Measurements from ENCODE around the gene KIF5A. TPM values are rescaled to one million over a fixed set of nuclear protein-coding genes. Genes with fewer than 3 reads are reported as not detected.
A peak's percentile ranks its signal among the peaks of the same experiment; 100 is the strongest.
"Not testable (repeated sequence)": the region's sequence is repeated elsewhere in the genome, so short reads cannot be mapped to it uniquely, and the experiment has no call there.

Gene KIF5A
- total RNA-seq, 2 experiments from 2014 or later: 0.60 to 0.86 TPM

DNA sequence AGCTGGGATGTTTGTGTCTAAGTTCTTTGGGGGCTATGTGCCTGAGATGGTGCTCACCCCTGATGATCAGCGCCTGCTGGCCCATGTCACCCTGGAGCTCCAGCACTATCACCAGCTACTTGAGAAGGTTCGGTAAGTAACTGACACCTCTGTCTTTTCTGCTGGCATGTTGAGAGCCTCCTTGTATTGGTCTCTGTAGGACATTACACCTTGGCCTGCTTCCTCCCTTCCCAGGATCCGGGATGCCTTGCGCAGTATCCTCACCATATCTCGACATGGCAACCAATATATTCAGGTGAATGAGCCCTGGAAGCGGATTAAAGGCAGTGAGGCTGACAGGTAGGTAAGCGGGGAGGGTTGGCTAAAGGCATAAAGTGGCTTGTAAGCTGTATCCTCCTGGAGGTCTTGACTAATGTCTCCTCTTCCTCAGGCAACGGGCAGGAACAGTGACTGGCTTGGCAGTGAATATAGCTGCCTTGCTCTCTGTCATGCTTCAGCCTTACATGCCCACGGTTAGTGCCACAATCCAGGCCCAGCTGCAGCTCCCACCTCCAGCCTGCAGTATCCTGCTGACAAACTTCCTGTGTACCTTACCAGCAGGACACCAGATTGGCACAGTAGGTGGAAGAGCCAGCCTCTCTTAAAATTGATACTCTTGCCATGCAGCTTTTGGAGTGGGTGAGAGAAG lies 35.0 kb upstream of the KIF5A start:
- no peak for DNase-seq
- Mint-ChIP-seq H3K27me3 (ENCODE audit: low read depth) (no peaks in the 10 kb centered on the region), H3K36me3 (ENCODE audit: low read depth) (peaks cover 74% of the 10 kb centered on the region), H3K9me3 (no peaks in the 10 kb centered on the region), H3K4me3 (no peak overlapping the region), H3K4me1 (ENCODE audit: low read depth) (peaks cover 35% of the 10 kb centered on the region), H3K27ac (peak overlapping the region; percentile 6)
- CTCF ChIA-PET: interaction anchor here (0.5 to 1.6 kb wide), 3 partner anchors 38 to 56 kb away, joined by 3 to 4 read pairs (median 4); no protein-coding TSS in a partner anchor
- intact Hi-C loops (cut with micrococcal nuclease): no loop called here

DNA sequence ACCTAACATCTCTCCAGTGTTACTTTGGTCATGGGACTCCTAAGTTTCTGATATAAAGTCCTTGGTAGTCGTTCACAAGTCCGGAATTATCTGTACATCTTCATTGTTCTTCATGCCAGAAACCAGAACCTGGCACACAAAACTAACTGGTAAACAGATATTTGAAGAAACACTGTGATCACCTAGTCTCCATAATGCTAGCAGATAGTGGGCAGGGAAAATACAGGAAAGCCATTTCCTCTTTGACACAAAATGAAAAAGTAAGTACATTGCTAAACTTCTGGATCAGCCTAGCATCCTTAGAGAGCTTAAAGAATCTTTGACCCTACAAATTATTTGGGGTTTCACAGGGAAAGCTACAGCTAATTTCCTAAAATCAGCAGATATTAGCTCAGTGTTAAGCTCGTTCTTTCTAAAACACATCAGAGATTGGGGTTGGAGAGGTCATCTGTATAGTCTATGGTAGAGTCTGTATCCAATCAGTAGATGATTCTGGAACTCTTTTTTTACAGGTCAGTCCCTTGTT lies 34.4 kb upstream of the KIF5A start:
- Mint-ChIP-seq H3K4me1 (ENCODE audit: low read depth) (peaks cover 35% of the 10 kb centered on the region), H3K9me3 (no peaks in the 10 kb centered on the region), H3K4me3 (no peak overlapping the region), H3K27me3 (ENCODE audit: low read depth) (no peaks in the 10 kb centered on the region), H3K36me3 (ENCODE audit: low read depth) (peaks cover 78% of the 10 kb centered on the region), H3K27ac (peak overlapping the region; percentile 6)
- intact Hi-C loops (cut with micrococcal nuclease): no loop called here
- DNase-seq: no peak
- CTCF ChIA-PET: interaction anchor here (0.5 to 1.6 kb wide), 2 partner anchors 39 to 51 kb away, joined by 3 to 4 read pairs; no protein-coding TSS in a partner anchor

DNA sequence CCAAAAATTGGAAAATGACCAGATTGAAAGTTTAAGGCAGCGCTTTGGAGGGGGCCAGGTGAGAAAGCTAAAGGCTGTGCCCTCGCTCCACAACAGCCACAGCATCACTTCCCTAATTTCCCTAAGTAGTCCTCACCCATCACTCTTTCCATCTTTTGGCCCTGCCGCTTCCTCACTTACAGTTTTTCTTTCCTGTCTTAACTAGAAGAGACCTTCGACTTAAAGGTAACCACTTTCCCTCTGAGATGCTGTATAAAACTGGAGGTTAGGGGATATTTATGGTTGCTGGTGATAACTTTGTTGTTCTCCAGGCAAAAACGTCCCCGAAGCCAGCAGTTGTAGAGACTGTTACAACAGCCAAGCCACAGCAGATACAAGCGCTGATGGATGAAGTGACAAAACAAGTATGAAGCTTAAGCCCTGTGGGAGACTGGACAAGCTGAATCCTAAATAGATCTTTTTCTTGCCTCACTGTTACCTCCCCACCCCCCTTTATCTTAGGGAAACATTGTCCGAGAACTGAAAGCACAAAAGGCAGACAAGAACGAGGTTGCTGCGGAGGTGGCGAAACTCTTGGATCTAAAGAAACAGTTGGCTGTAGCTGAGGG lies 33.8 kb upstream of the KIF5A start:
- peaks cover 36% of the 10 kb centered on the region for H3K4me1 Mint-ChIP-seq (ENCODE audit: low read depth)
- H3K27ac Mint-ChIP-seq: peak overlapping the region; percentile 58
- peaks cover 78% of the 10 kb centered on the region for H3K36me3 Mint-ChIP-seq (ENCODE audit: low read depth)
- no peaks in the 10 kb centered on the region for H3K27me3 Mint-ChIP-seq (ENCODE audit: low read depth)
- no peaks in the 10 kb centered on the region for H3K9me3 Mint-ChIP-seq
- CTCF ChIA-PET: interaction anchor here (0.9 to 1.7 kb wide), 2 partner anchors 39 to 57 kb away, joined by 3 to 4 read pairs; no protein-coding TSS in a partner anchor
- DNase-seq: no peak
- intact Hi-C loops (cut with micrococcal nuclease): no loop called here
- H3K4me3 Mint-ChIP-seq: no peak overlapping the region

DNA sequence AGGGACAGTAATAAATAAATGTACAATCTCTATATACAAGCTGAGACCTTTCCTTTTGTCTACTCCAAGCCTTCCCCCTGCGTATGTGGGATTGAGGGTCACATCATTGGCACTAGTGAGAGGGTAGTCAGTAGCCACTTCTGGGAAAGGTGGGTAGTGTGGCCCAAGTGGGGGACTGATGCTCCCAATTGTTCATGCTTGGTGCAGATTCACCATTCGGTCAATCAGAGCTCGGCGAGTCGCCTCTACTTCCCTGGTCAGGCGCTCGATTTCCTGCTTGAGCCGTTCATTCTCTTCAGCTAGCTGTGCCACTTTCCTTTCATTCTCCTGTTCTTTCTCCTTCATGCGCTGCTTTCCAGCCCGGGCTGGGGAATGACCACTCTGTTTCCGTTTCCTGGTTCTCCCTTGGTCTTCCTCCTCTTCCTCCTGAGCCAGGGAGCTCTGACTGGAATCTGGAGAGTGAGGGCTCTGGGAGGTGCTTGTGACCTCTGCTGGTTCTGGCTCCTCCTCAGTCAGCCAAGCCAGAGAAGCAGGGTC lies 33.2 kb upstream of the KIF5A start:
- intact Hi-C loops (cut with micrococcal nuclease): no loop called here
- Mint-ChIP-seq H3K4me1 (ENCODE audit: low read depth) (peaks cover 41% of the 10 kb centered on the region), H3K27me3 (ENCODE audit: low read depth) (no peaks in the 10 kb centered on the region), H3K9me3 (no peaks in the 10 kb centered on the region), H3K27ac (peak overlapping the region; percentile 75), H3K36me3 (ENCODE audit: low read depth) (peaks cover 73% of the 10 kb centered on the region), H3K4me3 (no peak overlapping the region)
- no peak for DNase-seq
- CTCF ChIA-PET: interaction anchor here (0.9 to 1.7 kb wide), 2 partner anchors 40 to 58 kb away, joined by 3 to 4 read pairs; no protein-coding TSS in a partner anchor

DNA sequence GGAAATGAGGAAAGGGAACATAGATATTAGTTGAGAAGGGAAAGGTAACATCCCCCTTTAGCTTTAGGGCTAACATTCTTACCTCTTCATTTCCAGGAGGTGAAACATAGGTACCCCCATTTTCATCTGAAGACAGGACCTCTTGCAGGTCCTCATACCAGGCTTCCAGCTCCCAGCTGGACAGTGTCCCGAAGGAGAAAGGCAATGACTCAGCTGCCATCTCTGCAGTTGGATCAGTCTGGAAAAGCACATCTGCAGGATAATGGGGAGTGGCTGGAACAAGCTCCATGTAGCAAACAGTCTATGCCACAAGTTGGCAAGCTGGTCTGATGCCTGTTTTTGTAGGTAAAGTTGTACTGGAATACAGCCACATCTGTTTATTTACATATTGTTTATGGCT lies 32.7 kb upstream of the KIF5A start:
- intact Hi-C loops (cut with micrococcal nuclease): no loop called here
- peak overlapping the region; percentile 75 for H3K27ac Mint-ChIP-seq
- no peak overlapping the region for H3K4me3 Mint-ChIP-seq
- H3K9me3 Mint-ChIP-seq: no peaks in the 10 kb centered on the region
- CTCF ChIA-PET: interaction anchor here (1.7 kb wide), 1 partner anchor 59 kb away, joined by 4 read pairs; no protein-coding TSS in a partner anchor
- peaks cover 68% of the 10 kb centered on the region for H3K36me3 Mint-ChIP-seq (ENCODE audit: low read depth)
- H3K27me3 Mint-ChIP-seq (ENCODE audit: low read depth): no peaks in the 10 kb centered on the region
- H3K4me1 Mint-ChIP-seq (ENCODE audit: low read depth): peaks cover 46% of the 10 kb centered on the region
- DNase-seq: no peak

DNA sequence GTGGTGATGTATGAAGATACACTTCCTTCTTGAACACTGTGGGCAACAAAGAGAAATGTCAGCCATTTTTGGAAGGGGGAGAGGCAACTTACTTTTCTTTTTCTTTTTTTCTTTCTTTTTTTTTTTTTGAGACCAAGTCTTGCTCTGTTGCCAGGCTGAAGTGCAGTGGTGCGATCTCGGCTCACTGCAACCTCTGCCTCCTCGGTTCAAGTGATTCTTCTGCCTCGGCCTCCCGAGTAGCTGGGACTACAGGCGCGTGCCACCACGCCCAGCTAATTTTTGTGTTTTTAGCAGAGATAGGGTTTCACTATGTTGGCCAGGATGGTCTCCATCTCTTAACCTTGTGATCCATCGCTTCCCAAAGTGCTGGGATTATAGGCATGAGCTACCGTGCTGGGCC lies 32.1 kb upstream of the KIF5A start:
- H3K9me3 Mint-ChIP-seq; DNase-seq; H3K27me3 Mint-ChIP-seq (ENCODE audit: low read depth); intact Hi-C loops (cut with micrococcal nuclease); H3K4me3 Mint-ChIP-seq: not testable (repeated sequence)
- CTCF ChIA-PET: interaction anchor here (1.7 kb wide), 1 partner anchor 59 kb away, joined by 4 read pairs; no protein-coding TSS in a partner anchor
- Mint-ChIP-seq H3K4me1 (ENCODE audit: low read depth) (peaks cover 46% of the 10 kb centered on the region), H3K27ac (peak overlapping the region; percentile 100), H3K36me3 (ENCODE audit: low read depth) (peaks cover 63% of the 10 kb centered on the region)

DNA sequence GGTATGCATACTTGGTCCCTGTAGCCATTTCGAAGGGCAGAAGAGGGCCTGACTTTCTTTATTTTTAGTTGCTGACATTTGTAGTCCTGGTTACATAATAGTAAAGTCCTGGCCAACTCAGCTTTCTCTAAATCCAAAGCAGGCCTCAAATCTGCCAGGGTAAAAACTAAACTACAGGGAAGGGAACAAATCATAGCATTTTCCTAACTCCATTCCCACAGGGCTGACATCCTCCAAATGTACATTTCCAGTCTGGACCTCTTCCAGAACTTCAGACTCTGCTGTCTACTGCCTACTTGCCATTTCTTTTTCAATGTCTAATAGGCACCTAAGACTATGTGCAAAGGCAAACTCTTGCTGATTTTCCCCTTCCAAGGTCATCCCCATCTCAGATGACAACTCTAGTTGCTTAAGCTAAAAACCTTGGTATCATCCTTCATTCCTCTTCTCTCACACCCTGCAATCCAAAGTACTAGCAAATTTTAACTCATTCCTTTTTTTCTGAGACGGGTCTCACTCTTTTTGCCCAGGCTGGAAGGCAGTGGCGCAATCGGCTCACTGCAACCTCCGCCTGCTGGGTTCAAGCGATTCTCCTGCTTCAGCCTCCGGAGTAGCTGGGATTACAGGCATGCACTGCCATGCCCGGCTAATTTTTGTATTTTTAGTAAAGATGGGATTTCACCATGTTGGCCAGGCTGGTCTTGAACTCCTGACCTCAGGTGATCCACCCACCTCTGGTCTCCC lies 31.5 kb upstream of the KIF5A start:
- peak overlapping the region; percentile 100 for H3K27ac Mint-ChIP-seq
- DNase-seq: no peak
- peaks cover 50% of the 10 kb centered on the region for H3K4me1 Mint-ChIP-seq (ENCODE audit: low read depth)
- peak overlapping the region; percentile 97 for H3K4me3 Mint-ChIP-seq
- H3K27me3 Mint-ChIP-seq (ENCODE audit: low read depth): no peaks in the 10 kb centered on the region
- H3K36me3 Mint-ChIP-seq (ENCODE audit: low read depth): peaks cover 57% of the 10 kb centered on the region
- CTCF ChIA-PET: interaction anchor here (0.6 kb wide), 1 partner anchor 70 kb away, joined by 3 read pairs; no protein-coding TSS in a partner anchor
- H3K9me3 Mint-ChIP-seq: no peaks in the 10 kb centered on the region
- intact Hi-C loops (cut with micrococcal nuclease): no loop called here

DNA sequence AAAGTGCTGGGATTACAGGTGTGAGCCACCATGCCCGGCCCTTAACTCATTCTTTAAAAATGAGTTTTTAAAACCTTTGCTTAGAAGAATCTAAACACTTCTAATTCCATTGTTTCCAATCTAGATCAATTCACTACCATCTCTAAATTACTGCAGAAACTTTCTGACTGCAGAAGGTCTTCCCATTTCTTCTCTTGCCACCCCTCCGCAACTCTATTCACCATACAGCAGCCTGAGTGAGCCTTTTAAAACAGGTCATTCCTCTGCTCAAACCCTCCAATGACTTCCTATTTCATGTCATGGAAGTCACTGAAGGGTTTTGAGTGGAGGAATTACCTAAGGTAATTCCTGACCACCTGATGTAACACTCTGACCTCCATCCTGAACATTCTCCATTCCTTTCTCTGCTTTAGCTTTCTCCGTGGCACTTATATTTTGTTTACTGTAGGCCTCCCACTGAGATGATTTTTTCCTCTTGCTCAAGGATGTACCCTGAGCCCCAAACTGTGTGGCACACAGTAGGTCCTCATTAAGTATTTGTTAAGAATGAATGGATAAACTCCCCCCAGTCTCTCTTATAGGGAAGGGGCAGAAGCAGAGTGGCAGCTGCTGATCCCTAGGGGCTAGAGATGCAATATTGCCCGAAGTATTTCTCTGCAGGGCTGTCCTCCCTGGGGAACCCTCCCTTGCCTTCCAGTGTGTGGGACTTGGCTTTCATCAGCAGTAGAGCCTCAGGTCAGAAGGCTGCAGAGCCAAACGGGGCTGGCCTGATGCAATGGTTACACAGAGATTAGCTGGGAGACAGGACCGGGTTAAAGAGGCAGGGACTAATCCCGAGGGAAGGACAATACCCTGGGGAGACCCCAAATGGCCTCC lies 30.7 kb upstream of the KIF5A start:
- peak overlapping the region; percentile 100 for H3K27ac Mint-ChIP-seq
- DNase-seq: peak; percentile 23
- CTCF ChIA-PET: interaction anchor here (0.6 kb wide), 1 partner anchor 71 kb away, joined by 3 read pairs; no protein-coding TSS in a partner anchor
- peaks cover 53% of the 10 kb centered on the region for H3K36me3 Mint-ChIP-seq (ENCODE audit: low read depth)
- intact Hi-C loops (cut with micrococcal nuclease): no loop called here
- no peaks in the 10 kb centered on the region for H3K27me3 Mint-ChIP-seq (ENCODE audit: low read depth)
- H3K4me1 Mint-ChIP-seq (ENCODE audit: low read depth): peaks cover 58% of the 10 kb centered on the region
- no peaks in the 10 kb centered on the region for H3K9me3 Mint-ChIP-seq
- H3K4me3 Mint-ChIP-seq: peak overlapping the region; percentile 97

DNA sequence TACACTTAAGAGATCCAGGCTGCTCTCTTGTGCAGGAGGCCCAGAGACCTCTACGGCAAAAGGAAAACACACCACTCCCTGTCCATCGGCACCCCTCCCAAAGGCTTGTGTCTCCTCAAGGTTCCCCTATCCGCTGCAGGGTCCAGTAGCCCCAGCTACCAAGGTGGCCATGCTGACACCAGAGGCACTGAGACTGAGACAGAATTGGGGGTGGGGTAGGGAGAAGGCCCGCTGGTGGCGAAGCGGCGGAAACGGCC lies 30.1 kb upstream of the KIF5A start:
- H3K4me1 Mint-ChIP-seq (ENCODE audit: low read depth): peaks cover 63% of the 10 kb centered on the region
- H3K9me3 Mint-ChIP-seq: no peaks in the 10 kb centered on the region
- peak; percentile 39 for DNase-seq
- H3K36me3 Mint-ChIP-seq (ENCODE audit: low read depth): peaks cover 49% of the 10 kb centered on the region
- peak overlapping the region; percentile 100 for H3K27ac Mint-ChIP-seq
- intact Hi-C loops (cut with micrococcal nuclease): loop anchor here (1.0 to 10.0 kb wide), 11 partner anchors 31 to 1185 kb away; partner anchors contain the start of genes GLI1, IL23A, MARS1 and NEMP1
- H3K27me3 Mint-ChIP-seq (ENCODE audit: low read depth): no peaks in the 10 kb centered on the region
- peak overlapping the region; percentile 97 for H3K4me3 Mint-ChIP-seq
- CTCF ChIA-PET: no interaction called here

DNA sequence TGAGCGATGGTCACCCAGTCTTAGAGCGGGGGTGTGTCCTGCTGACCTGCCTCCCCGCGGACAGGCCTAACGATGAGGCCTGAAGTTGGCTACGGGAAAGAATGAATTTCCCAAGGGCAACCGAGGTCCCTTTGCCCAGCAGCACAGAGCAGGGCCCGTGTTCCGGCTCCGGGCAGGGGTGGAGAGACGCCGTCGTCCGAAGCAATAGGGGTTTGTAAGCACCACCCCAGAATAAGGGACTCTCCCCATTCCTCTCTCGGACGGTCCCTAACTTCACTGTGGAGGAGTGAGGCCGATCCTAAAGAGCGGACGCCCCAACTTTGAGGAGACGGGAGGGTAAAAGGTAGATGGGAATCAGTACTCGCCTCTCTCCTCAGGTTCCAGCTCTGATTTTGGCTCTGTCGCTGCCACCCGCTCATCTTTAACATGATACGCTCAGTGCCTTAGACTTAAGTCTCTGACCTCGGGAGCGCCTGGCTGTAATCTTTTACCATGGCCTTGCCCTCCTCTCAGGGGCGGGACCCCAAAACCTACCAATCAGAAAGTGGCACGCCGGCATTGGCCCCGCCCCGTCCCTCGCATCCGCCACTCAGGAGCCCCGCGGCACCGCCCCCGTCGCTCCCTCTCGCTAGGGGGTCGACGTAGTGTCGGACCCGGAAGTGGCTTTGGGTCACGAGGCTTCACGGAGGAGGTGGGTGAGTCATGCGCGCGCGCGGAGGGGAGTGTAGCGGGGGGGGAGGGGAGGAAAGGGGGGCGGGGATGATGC lies 29.6 kb upstream of the KIF5A start, which contains the start of gene DDIT3:
DDIT3 (minus strand) TSS at position 462 of the 766 bp plus-strand sequence. CDS start 3,108 bp downstream, outside the sequence.
- peak within 1 kb of the TSS; percentile 100 for H3K27ac Mint-ChIP-seq
- intact Hi-C loops (cut with micrococcal nuclease): loop anchor here (1.0 to 10.0 kb wide), 11 partner anchors 32 to 1185 kb away; partner anchors contain the start of genes GLI1, IL23A, MARS1 and NEMP1
- DNase-seq: peak; percentile 100
- H3K9me3 Mint-ChIP-seq: no peaks in the 10 kb centered on the region
- H3K36me3 Mint-ChIP-seq (ENCODE audit: low read depth): peaks cover 47% of the 10 kb centered on the region
- no peaks in the 10 kb centered on the region for H3K27me3 Mint-ChIP-seq (ENCODE audit: low read depth)
- CTCF ChIA-PET: no interaction called here
- H3K4me3 Mint-ChIP-seq: peak within 1 kb of the TSS; percentile 97
- peaks cover 67% of the 10 kb centered on the region for H3K4me1 Mint-ChIP-seq (ENCODE audit: low read depth)
